ENCODE measurements around the gene TMX1.

Gene TMX1

GRCh38 chr14:51207621-51208020 is 32.4 kb upstream of the TMX1 start:
- POLR2A ChIA-PET: no interaction called here
- CTCF ChIA-PET: no interaction called here
- DNase-seq (ENCODE audit: extremely low spot score): no peak
- no peak for TF ChIP-seq CTCF (IDR thresholded peaks at IDR 0.05; ENCODE audit: control extremely low read depth, extremely low read depth, low read depth, missing control alignments)

GRCh38 chr14:51208982-51209381 is 31.1 kb upstream of the TMX1 start:
- ChIA-PET CTCF (interaction anchor here (0.8 to 1.9 kb wide), 4 partner anchors 7 to 52 kb away, joined by 3 to 5 read pairs (median 4); no protein-coding TSS in a partner anchor), POLR2A (no interaction called here)
- no peak for DNase-seq (ENCODE audit: extremely low spot score)
- no peak for TF ChIP-seq CTCF (IDR thresholded peaks at IDR 0.05; ENCODE audit: control extremely low read depth, extremely low read depth, low read depth, missing control alignments)

GRCh38 chr14:51209457-51209856 is 30.6 kb upstream of the TMX1 start:
- POLR2A ChIA-PET: no interaction called here
- no peak for DNase-seq (ENCODE audit: extremely low spot score)
- CTCF ChIA-PET: interaction anchor here (0.8 to 1.9 kb wide), 3 partner anchors 8 to 52 kb away, joined by 3 to 5 read pairs (median 4); no protein-coding TSS in a partner anchor
- TF ChIP-seq CTCF (IDR thresholded peaks at IDR 0.05; ENCODE audit: control extremely low read depth, extremely low read depth, low read depth, missing control alignments): no peak

GRCh38 chr14:51210594-51210993 is 29.5 kb upstream of the TMX1 start:
- TF ChIP-seq CTCF (IDR thresholded peaks at IDR 0.05; ENCODE audit: control extremely low read depth, extremely low read depth, low read depth, missing control alignments): no peak
- ChIA-PET CTCF (interaction anchor here (1.1 to 1.9 kb wide), 2 partner anchors 9 to 12 kb away, joined by 3 to 5 read pairs; no protein-coding TSS in a partner anchor), POLR2A (no interaction called here)
- no peak for DNase-seq (ENCODE audit: extremely low spot score)

GRCh38 chr14:51211149-51211548 is 28.9 kb upstream of the TMX1 start:
- TF ChIP-seq CTCF (IDR thresholded peaks at IDR 0.05; ENCODE audit: control extremely low read depth, extremely low read depth, low read depth, missing control alignments): no peak
- no peak for DNase-seq (ENCODE audit: extremely low spot score)
- ChIA-PET CTCF (interaction anchor here (1.1 kb wide), 1 partner anchor 12 kb away, joined by 3 read pairs; no protein-coding TSS in a partner anchor), POLR2A (no interaction called here)

GRCh38 chr14:51216602-51217001 is 23.4 kb upstream of the TMX1 start:
- TF ChIP-seq CTCF (IDR thresholded peaks at IDR 0.05; ENCODE audit: control extremely low read depth, extremely low read depth, low read depth, missing control alignments): no peak
- DNase-seq (ENCODE audit: extremely low spot score): no peak
- ChIA-PET CTCF (no interaction called here), POLR2A (no interaction called here)
